ENCODE measurements around the gene GIPC2.
A peak's percentile ranks its signal among the peaks of the same experiment; 100 is the strongest.

The GIPC2 gene

DNA sequence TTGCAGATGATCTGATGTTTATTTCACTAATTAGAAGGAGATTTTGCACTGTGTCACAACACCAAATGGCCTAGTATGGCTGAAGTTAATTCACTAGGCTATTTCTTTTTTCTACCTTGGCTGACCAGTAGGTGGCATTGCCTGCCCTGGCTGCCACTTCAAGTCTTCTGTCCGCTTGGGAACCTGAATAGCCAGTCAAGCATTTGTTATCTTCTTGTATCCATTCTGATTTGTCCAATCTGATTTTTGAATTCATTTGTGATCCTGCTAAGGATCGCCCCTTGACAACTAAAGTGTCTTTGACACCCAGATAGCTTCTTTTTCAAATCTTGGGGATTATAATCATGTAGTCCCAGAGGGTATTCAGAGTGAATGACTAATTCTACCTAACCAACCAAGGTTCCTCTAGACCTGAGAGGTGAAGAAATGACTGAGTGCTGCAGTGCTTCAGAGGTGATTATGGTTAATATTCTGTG lies 99.4 kb downstream of the GIPC2 start:
- peak; percentile 80 for DNase-seq (ENCODE audit: low read depth)

GRCh38 chr1:78146205-78146771 lies 100.5 kb downstream of the GIPC2 start:
- DNase-seq (ENCODE audit: low read depth) = peak; percentile 76

- DNase-seq (ENCODE audit: low read depth) = no peak
Observed at GRCh38 chr1:78147031-78147430, 101.3 kb downstream of the GIPC2 start.

- no peak for DNase-seq (ENCODE audit: low read depth)
Observed at GRCh38 chr1:78153092-78153736, 107.4 kb downstream of the GIPC2 start.

DNA sequence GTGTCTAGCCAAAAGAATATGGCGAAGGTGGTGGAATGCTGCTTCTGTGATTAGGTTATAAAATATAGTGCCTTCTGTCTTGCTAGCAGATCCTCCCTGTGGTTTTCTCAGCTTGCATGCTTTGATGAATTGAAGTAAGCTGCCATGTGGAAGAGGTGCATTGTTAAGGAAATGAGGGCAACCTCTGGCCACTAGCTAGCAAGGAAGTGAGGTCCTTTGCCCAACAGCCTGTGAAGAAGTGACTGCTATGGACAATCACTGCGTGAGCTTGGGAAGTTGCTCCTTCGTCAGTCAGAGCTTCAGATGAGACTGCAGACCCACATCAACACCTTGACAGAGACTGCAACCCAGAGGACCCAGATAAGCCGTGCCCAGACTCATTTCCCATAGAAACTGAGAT lies 109.4 kb downstream of the GIPC2 start:
- DNase-seq (ENCODE audit: low read depth) = no peak

- peak; percentile 75 for DNase-seq (ENCODE audit: low read depth)
Observed at GRCh38 chr1:78156805-78157521, 111.2 kb downstream of the GIPC2 start.

GRCh38 chr1:78165816-78166215 lies 120.0 kb downstream of the GIPC2 start:
- no peak for DNase-seq (ENCODE audit: low read depth)

DNA sequence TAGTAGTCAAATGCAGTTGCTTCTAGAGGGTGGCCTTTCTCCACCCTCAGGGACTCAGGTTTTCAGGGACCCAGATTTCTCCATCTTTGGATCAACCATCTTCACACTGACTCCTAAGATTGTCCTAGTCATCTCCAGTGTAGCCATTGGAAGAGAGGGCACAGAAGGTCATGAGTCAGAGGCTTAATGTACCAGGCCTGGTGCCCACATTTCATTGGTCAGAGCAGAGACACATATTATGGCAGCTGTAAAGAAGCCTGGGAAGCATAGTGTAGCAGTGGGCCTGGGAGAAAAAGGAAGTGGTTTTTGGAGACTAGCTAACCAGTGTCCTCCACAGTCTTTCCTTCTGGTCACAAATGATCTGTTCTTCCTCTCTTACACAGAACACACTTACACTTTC lies 122.5 kb downstream of the GIPC2 start:
- peak; percentile 51 for DNase-seq (ENCODE audit: low read depth)

DNA sequence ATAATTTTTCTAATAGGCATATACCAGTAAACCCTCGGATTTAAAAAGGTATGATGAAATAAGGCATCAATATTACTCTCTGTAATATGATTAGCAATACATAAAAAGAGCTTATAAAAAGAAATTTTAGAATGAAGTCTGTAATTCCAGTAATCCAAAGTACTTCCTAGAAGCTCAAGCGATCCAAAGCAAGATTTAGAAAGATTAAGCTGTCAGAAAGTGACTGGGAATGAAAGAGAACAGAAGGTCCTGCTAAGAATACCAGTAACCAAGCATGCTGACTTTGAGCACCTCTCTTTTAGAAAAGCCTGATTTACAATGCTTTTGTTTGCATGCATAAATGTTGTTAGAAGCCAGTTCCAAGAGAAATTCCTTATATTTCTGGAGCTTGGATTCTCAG lies 125.1 kb downstream of the GIPC2 start:
- no peak for DNase-seq (ENCODE audit: low read depth)

GRCh38 chr1:78171736-78172590 lies 126.2 kb downstream of the GIPC2 start:
- peak; percentile 81 for DNase-seq (ENCODE audit: low read depth)

- peak; percentile 91 for DNase-seq (ENCODE audit: low read depth)
Observed at GRCh38 chr1:78176448-78176847, 130.7 kb downstream of the GIPC2 start.

GRCh38 chr1:78177708-78178270 lies 132.0 kb downstream of the GIPC2 start:
- no peak for DNase-seq (ENCODE audit: low read depth)

DNA sequence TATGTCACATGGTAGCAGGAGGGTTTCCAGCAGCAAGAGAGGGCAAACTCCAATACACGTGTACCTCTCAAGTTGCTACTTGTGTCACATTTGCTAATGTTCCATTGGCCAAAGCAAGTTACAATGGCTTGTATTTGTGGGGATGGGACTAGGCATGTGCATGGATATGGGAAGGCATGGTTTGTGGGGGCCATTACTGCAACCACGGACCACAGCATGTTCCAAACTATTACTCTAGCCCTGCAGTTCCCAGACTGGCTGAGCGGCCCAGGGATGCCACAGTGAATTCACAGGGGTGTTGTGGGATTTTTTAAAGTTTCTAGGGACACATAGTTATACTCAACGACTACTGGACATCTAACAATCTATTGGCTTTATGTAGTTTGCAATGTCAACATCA lies 133.1 kb downstream of the GIPC2 start:
- no peak for DNase-seq (ENCODE audit: low read depth)

DNA sequence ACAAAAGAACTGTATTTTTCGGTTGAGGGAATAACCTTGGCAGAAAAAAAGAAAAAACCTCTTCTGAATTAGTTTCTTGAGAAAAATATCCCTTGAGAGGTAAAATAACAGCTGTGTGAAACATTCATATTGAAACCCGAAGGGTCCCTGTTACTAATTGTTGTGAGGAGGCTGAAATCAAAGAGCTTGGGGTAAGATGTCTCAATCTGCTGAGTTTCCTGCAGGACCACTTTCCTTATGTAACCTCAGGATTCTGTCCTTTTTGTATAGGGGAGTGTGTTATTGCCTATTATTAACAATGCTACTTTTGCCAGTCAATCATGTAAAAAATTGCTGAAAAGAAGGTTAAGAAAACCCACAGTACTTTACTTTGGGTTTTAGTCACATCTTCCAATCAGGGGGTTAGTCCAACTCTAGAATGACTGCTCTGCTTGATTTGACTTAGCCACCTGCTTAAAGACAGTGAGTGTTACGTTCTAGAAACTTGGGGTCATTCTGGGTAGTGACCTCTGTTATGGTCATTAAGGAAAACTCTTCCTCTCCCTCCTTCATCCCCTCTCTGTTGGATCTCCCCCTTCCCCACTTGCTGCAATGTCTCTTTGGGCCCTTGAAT lies 138.8 kb downstream of the GIPC2 start:
- DNase-seq (ENCODE audit: low read depth) = no peak
